Liver (tissue), 3 donors: Measurements from ENCODE around the gene HMGN4.
A peak's percentile ranks its signal among the peaks of the same experiment; 100 is the strongest.

Experiments used
- ATF3 ChIP-seq: IDR thresholded peaks from 2 replicates; pipeline ENCODE4 v1.6.1; 2016; ENCODE audit warnings: antibody characterized with exemption
- CTCF ChIP-seq: fragments of 150-350 bp; IDR thresholded peaks from 2 replicates; pipeline ENCODE4 v1.5.1; 2017; ENCODE audit warnings: improper control_type of control experiment, low read depth, low read length; ENCODE audit not compliant: missing input control
- EGR1 ChIP-seq, 2 donors: IDR thresholded peaks; 2 replicates each; pipeline ENCODE4 v1.6.1; 2016 to 2018; ENCODE audit warnings: antibody characterized with exemption in 2 of 2, low read depth in 2 of 2
- FOXA2 ChIP-seq: IDR thresholded peaks from 2 replicates; pipeline ENCODE4 v1.6.1; 2016; ENCODE audit warnings: antibody characterized with exemption
- GABPA ChIP-seq, 2 donors: IDR thresholded peaks in 1 of 2; conservative IDR thresholded peaks in 1 of 2; 2 replicates each; pipeline ENCODE4 v1.6.1; 2016; ENCODE audit warnings: antibody characterized with exemption in 2 of 2, mild to moderate bottlenecking in 1 of 2, moderate library complexity in 1 of 2
- JUND ChIP-seq, 2 donors: IDR thresholded peaks; 2 replicates each; pipeline ENCODE4 v1.6.1; 2016; ENCODE audit warnings: antibody characterized with exemption in 2 of 2
- MAX ChIP-seq: IDR thresholded peaks from 2 replicates; pipeline ENCODE4 v1.6.1; 2016; ENCODE audit warnings: antibody characterized with exemption
- NR2F2 ChIP-seq: IDR thresholded peaks from 2 replicates; pipeline ENCODE4 v1.6.1; 2016; ENCODE audit warnings: antibody characterized with exemption
- REST ChIP-seq: IDR thresholded peaks from 2 replicates; pipeline ENCODE4 v1.6.1; 2016; ENCODE audit warnings: antibody characterized with exemption, mild to moderate bottlenecking
- RXRA ChIP-seq, 2 donors: IDR thresholded peaks; 2 replicates each; pipeline ENCODE4 v1.6.1; 2017 to 2018; ENCODE audit warnings: antibody characterized with exemption in 2 of 2, mild to moderate bottlenecking in 1 of 2
- SP1 ChIP-seq: IDR thresholded peaks from 2 replicates; pipeline ENCODE4 v1.6.1; 2018; ENCODE audit warnings: antibody characterized with exemption, mild to moderate bottlenecking
- TAF1 ChIP-seq: conservative IDR thresholded peaks from 2 replicates; pipeline ENCODE4 v1.6.1; 2016; ENCODE audit warnings: antibody characterized with exemption, mild to moderate bottlenecking
- YY1 ChIP-seq: IDR thresholded peaks from 2 replicates; pipeline ENCODE4 v1.6.1; 2016; ENCODE audit warnings: antibody characterized with exemption, mild to moderate bottlenecking
- donor health status: healthy.
- donor health status: healthy.

GRCh38 chr6:26553635-26554446 is 15.7 kb downstream of the HMGN4 start:
- no peak for TF ChIP-seq CTCF
- TF ChIP-seq EGR1 (IDR thresholded peaks at IDR 0.05; ENCODE audit: low read depth in 2 of 2), result no peak
- no peak for TF ChIP-seq TAF1
- no peak for TF ChIP-seq REST
- TF ChIP-seq SP1, result no peak
- peak; percentile 44 to 63 for TF ChIP-seq RXRA (IDR thresholded peaks at IDR 0.05)
- peak in 1 of 2 donors; percentile 57 for TF ChIP-seq JUND (IDR thresholded peaks at IDR 0.05)
- TF ChIP-seq NR2F2, result peak; percentile 33
- no peak for TF ChIP-seq GABPA (IDR thresholded peaks at IDR 0.05 in 1 of 2, conservative IDR thresholded peaks at IDR 0.05 in 1 of 2)
- TF ChIP-seq YY1, result peak; percentile 35
- peak; percentile 100 for TF ChIP-seq ATF3
- no peak for TF ChIP-seq FOXA2
- TF ChIP-seq MAX, result peak; percentile 59
